HepG2 (cell line): Measurements from ENCODE around the gene WWC1. TPM values are rescaled to one million over a fixed set of nuclear protein-coding genes. Genes with fewer than 3 reads are reported as not detected.

Source experiments
- ATAC-seq: fragments of 200-7000 bp; cut with Tn5 transposase; 3 replicates; pipeline ENCODE4 v1.9.1; 2020; ENCODE audit warnings: mild to moderate bottlenecking, moderate library complexity
- BruUV-seq: library from RNA; stranded (reverse); fragments of 400-500 nt; replicated peaks from 2 replicates; lab custom pipeline; 2021; lab: Mats Ljungman, UMichigan
- CTCF ChIA-PET: fragments of 300-600 bp; formaldehyde crosslinking; extraction: SDS; loops from one replicate; lab custom pipeline; 2021; ENCODE audit warnings: low total read pairs, inconsistent platforms, low intra/inter-chr PET ratio; lab: Yijun Ruan, JAX
- POLR2A ChIA-PET: fragments of 350-600 bp; sonication (Branson Sonifier 250); formaldehyde crosslinking; loops from one replicate; lab custom pipeline; 2020; ENCODE audit warnings: antibody characterized with exemption, inconsistent platforms; lab: Yijun Ruan, JAX
- DNase-seq: peaks from one replicate; pipeline ENCODE4 v3.0.0-alpha.2; 2015; ENCODE audit warnings: low spot score
- FAIRE-seq: peaks from 3 replicates; lab custom pipeline; 2011; peaks lifted over from hg19 to GRCh38; lab: Jason Lieb, UNC
- H2AFZ ChIP-seq: one replicate; pipeline ENCODE4 v1.6.1; 2011; ENCODE audit warnings: low read length, inconsistent platforms
- H3K27ac ChIP-seq: fragments of 300-600 bp; 3 replicates; pipeline ENCODE4 v1.8.0; 2011; ENCODE audit warnings: mixed run types, mild to moderate bottlenecking, mixed read lengths, low read length, inconsistent platforms; ENCODE audit not compliant: insufficient read depth; ENCODE audit errors: extremely low read length
- H3K27me3 ChIP-seq, 2 experiments: fragments of 200-600 bp in 1 of 2; 2 replicates in 1 of 2; 3 replicates in 1 of 2; pipeline versions ENCODE4 v1.6.0 to v1.8.0; 2011; ENCODE audit warnings: low read length in 2 of 2, mild to moderate bottlenecking in 2 of 2, moderate library complexity in 2 of 2, inconsistent platforms in 1 of 2; ENCODE audit not compliant: insufficient read depth in 2 of 2, control insufficient read depth in 1 of 2
- H3K36me3 ChIP-seq, 2 experiments: fragments of 200-600 bp in 1 of 2; replicated peaks in 1 of 2; 2 replicates in 1 of 2; 3 replicates in 1 of 2; pipeline versions ENCODE4 v1.5.1 to v1.8.0; 2011; ENCODE audit warnings: low read length in 2 of 2, inconsistent platforms in 1 of 2; ENCODE audit not compliant: insufficient read depth in 2 of 2, control insufficient read depth in 1 of 2
- H3K4me1 ChIP-seq: 2 replicates; pipeline ENCODE4 v1.5.1; 2012; ENCODE audit warnings: low read length, inconsistent platforms; ENCODE audit not compliant: insufficient read depth
- H3K4me2 ChIP-seq: 2 replicates; pipeline ENCODE4 v1.6.0; 2011; ENCODE audit warnings: low read depth, low read length, inconsistent platforms
- H3K4me3 ChIP-seq, 3 experiments: fragments of 200-600 bp in 1 of 3; sonication (generic), shearing (Covaris generic) in 1 of 3; replicated peaks in 1 of 3; 2 replicates each; pipeline ENCODE4 v1.5.1; 2011 to 2016; ENCODE audit warnings: low read length in 3 of 3, inconsistent platforms in 2 of 3, low read depth in 2 of 3, mild to moderate bottlenecking in 2 of 3, control low read depth in 1 of 3, mixed read lengths in 1 of 3; ENCODE audit not compliant: insufficient read depth in 1 of 3
- H3K79me2 ChIP-seq: one replicate; pipeline ENCODE4 v1.6.1; 2011; ENCODE audit warnings: low read length, inconsistent platforms; ENCODE audit not compliant: insufficient read depth
- H3K9ac ChIP-seq: 2 replicates; pipeline ENCODE4 v1.6.0; 2011; ENCODE audit warnings: mild to moderate bottlenecking, low read depth, low read length, inconsistent platforms; ENCODE audit not compliant: insufficient read depth
- H3K9me3 ChIP-seq: 2 replicates; pipeline ENCODE4 v1.5.1; 2012; ENCODE audit warnings: mild to moderate bottlenecking, low read length
- H4K20me1 ChIP-seq: 2 replicates; pipeline ENCODE4 v1.6.0; 2011; ENCODE audit warnings: inconsistent platforms, mild to moderate bottlenecking, low read length, moderate library complexity; ENCODE audit not compliant: insufficient read depth
- AKNA ChIP-seq: sonication (generic); formaldehyde crosslinking; IDR thresholded peaks from 2 replicates; pipeline ENCODE4 v1.4.0; 2020; ENCODE audit warnings: missing genetic modification reagents, borderline replicate concordance
- BHLHE40 ChIP-seq: IDR thresholded peaks from 2 replicates; pipeline ENCODE4 v1.6.1; 2011; ENCODE audit warnings: low read length, improper control_type of control experiment
- CREB1 ChIP-seq, 2 experiments: fragments of 450-650 bp in 1 of 2; IDR thresholded peaks; 2 replicates each; pipeline ENCODE4 v1.6.1; 2016 to 2017; ENCODE audit warnings: control low read depth in 1 of 2, mild to moderate bottlenecking in 1 of 2, missing compliant biosample characterization in 1 of 2, missing genetic modification characterization in 1 of 2
- FIP1L1 ChIP-seq: fragments of 200-400 bp; formaldehyde crosslinking; IDR thresholded peaks from 2 replicates; pipeline ENCODE4 v1.6.1; 2018; ENCODE audit warnings: low read depth, mild to moderate bottlenecking, low read length, moderate library complexity, borderline replicate concordance; ENCODE audit not compliant: insufficient read depth
- FOXK2 ChIP-seq: fragments of 450-650 bp; IDR thresholded peaks from 2 replicates; pipeline ENCODE4 v1.6.1; 2016
- MAX ChIP-seq: IDR thresholded peaks from 2 replicates; pipeline ENCODE4 v1.6.1; 2012; ENCODE audit warnings: inconsistent platforms
- MED8 ChIP-seq: sonication (generic); formaldehyde crosslinking; IDR thresholded peaks from 2 replicates; pipeline ENCODE4 v1.8.1; 2023; ENCODE audit warnings: mild to moderate bottlenecking, missing genetic modification reagents; ENCODE audit not compliant: insufficient replicate concordance
- SP5 ChIP-seq: IDR thresholded peaks from 2 replicates; pipeline ENCODE4 v1.6.1; 2016; ENCODE audit warnings: low read depth, borderline replicate concordance
- THAP11 ChIP-seq: IDR thresholded peaks from 2 replicates; pipeline ENCODE4 v1.6.1; 2016; ENCODE audit warnings: missing biosample characterization, missing genetic modification reagents
- ZBTB26 ChIP-seq: IDR thresholded peaks from 2 replicates; pipeline ENCODE4 v1.6.1; 2016; ENCODE audit warnings: missing compliant biosample characterization, missing genetic modification reagents, borderline replicate concordance
- ZEB1 ChIP-seq: IDR thresholded peaks from 2 replicates; pipeline ENCODE4 v1.6.1; 2012; ENCODE audit warnings: mild to moderate bottlenecking, low read depth, inconsistent platforms; ENCODE audit not compliant: insufficient replicate concordance
- WGBS: methylation state at CpG from one replicate; pipeline ENCODE4 v1.1.6; 2017; ENCODE audit warnings: low lambda C conversion rate; 5-methylcytosine and 5-hydroxymethylcytosine counted together
- in situ Hi-C: cut with HindIII; loops from 2 replicates; pipeline ENCODE4 v1.10.0; 2017; ENCODE audit warnings: low pct_unique_long_range_greater_than_20kb; ENCODE audit not compliant: extremely low pct_ligation_motif_present
- intact Hi-C: fragments of 100-400 bp; cut with micrococcal nuclease; formaldehyde crosslinking; loops from one replicate; pipeline ENCODE4 v1.10.0; 2022; ENCODE audit not compliant: unreplicated experiment
- polyA plus RNA-seq, 8 experiments: library from polyadenylated mRNA; depleted of rRNA in 3 of 8; stranded (reverse) in 7 of 8; unstranded in 1 of 8; fragments of >200 nt; fragmentation: Illumina TruSeq in 4 of 8; extraction: Trizol in 4 of 8; gene quantifications; 2 replicates each; pipeline versions ENCODE4 v1.2.1 to v1.2.3, GENCODE V29; 2011 to 2016; ENCODE audit warnings: low read depth in 4 of 8, missing spikeins in 1 of 8, mixed read lengths in 1 of 8; ENCODE audit not compliant: insufficient read depth in 1 of 8
- total RNA-seq, 5 experiments: library from RNA; depleted of rRNA; stranded (reverse); fragments of >200 nt; fragmentation: Illumina TruSeq; extraction: Trizol; gene quantifications; 2 replicates each; pipeline ENCODE4 v1.2.3, GENCODE V29; 2016; ENCODE audit warnings: low read depth in 1 of 5
- TF ChIP-seq, protein P1 (sequence below): sonication (generic); formaldehyde crosslinking; IDR thresholded peaks from 2 replicates; pipeline ENCODE4 v1.4.0; 2020; ENCODE audit warnings: low read depth, missing genetic modification reagents

WWC1 gene
- total and polyA plus RNA-seq, 2 of the 13 experiments (the other 11 are each of a cell fraction or from before 2014, with no cell fraction given) = 8.3 to 17.9 TPM

DNA sequence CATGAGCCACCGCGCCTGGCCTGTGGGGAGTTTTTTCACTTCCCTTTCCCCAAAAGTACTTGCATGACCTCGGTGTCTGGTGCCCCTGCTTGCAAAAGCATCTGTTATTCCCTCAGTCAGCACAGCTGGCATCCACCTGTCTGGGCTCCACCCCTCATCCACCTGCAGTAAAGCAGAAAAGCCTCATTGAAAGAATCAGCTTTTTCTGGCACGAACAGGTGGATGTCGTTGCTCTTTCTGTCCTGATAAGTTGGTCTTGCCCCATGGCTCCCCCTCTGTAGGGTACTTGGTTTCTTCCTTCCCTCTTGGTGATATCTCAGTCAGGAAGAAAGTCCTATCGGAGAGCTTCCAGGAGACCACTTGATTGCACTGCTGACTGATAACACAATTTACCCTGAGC is 37.4 kb downstream of the WWC1 start:
- Histone ChIP-seq H3K79me2 (peaks cover 6% of the 10 kb centered on the region), H3K4me3 (peak overlapping the region; percentile 24 to 53 (median 24); a peak in 4 of 6 replicates), H3K9ac (peak overlapping the region; percentile 19; the same call in 1 of the 2 replicates), H3K27me3 (no peaks in the 10 kb centered on the region), H3K9me3 (no peaks in the 10 kb centered on the region), H4K20me1 (no peaks in the 10 kb centered on the region), H3K4me2 (peak overlapping the region; percentile 71), H2AFZ (no peak overlapping the region), H3K27ac (peak overlapping the region; percentile 62), H3K36me3 (no peaks in the 10 kb centered on the region; a peak in 1 of 5 replicates), H3K4me1 (peaks cover 37% of the 10 kb centered on the region)
- ChIA-PET POLR2A (interaction anchor here (0.9 to 2.3 kb wide), 4 partner anchors 12 to 37 kb away, joined by 4 to 29 read pairs (median 6); no protein-coding TSS in a partner anchor), CTCF (no interaction called here)
- no TSS peak for BruUV-seq
- ATAC-seq (peak; percentile 81), FAIRE-seq (peak; percentile 61), DNase-seq (peak; percentile 70)
- intact Hi-C loops = loop anchor here (2.0 to 5.0 kb wide), 2 partner anchors 14 to 37 kb away; partner anchors contain the start of gene WWC1
- in situ Hi-C loops = no loop called here
- 15% methylated on average over 6 of the region's 6 CpGs for WGBS
- TF ChIP-seq CREB1 (IDR thresholded peaks at IDR 0.05) = no peak
- 0 out of 2 replicates have a peak, but pooled peaks have one; percentile 34 for TF ChIP-seq CREB1 (CRISPR knock-in tag; IDR thresholded peaks at IDR 0.05)
- peak; percentile 10; the same call in 1 of the 2 replicates for TF ChIP-seq SP5 (CRISPR knock-in tag)
- TF ChIP-seq, protein P1, sequence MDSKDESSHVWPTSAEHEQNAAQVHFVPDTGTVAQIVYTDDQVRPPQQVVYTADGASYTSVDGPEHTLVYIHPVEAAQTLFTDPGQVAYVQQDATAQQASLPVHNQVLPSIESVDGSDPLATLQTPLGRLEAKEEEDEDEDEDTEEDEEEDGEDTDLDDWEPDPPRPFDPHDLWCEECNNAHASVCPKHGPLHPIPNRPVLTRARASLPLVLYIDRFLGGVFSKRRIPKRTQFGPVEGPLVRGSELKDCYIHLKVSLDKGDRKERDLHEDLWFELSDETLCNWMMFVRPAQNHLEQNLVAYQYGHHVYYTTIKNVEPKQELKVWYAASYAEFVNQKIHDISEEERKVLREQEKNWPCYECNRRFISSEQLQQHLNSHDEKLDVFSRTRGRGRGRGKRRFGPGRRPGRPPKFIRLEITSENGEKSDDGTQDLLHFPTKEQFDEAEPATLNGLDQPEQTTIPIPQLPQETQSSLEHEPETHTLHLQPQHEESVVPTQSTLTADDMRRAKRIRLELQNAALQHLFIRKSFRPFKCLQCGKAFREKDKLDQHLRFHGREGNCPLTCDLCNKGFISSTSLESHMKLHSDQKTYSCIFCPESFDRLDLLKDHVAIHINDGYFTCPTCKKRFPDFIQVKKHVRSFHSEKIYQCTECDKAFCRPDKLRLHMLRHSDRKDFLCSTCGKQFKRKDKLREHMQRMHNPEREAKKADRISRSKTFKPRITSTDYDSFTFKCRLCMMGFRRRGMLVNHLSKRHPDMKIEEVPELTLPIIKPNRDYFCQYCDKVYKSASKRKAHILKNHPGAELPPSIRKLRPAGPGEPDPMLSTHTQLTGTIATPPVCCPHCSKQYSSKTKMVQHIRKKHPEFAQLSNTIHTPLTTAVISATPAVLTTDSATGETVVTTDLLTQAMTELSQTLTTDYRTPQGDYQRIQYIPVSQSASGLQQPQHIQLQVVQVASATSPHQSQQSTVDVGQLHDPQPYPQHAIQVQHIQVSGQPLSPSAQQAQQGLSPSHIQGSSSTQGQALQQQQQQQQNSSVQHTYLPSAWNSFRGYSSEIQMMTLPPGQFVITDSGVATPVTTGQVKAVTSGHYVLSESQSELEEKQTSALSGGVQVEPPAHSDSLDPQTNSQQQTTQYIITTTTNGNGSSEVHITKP (CRISPR knock-in tag) = peak; percentile 98
- no peak for TF ChIP-seq AKNA (CRISPR knock-in tag)
- TF ChIP-seq FOXK2 = 0 out of 2 replicates have a peak, but pooled peaks have one; percentile 39
- TF ChIP-seq MED8 (CRISPR knock-in tag) = no peak
- no peak for TF ChIP-seq ZBTB26 (CRISPR knock-in tag)
- TF ChIP-seq BHLHE40 = peak; percentile 78
- TF ChIP-seq ZEB1 = peak; percentile 59
- TF ChIP-seq FIP1L1 = no peak
- TF ChIP-seq MAX = 0 out of 2 replicates have a peak, but pooled peaks have one; percentile 4
- TF ChIP-seq THAP11 (CRISPR knock-in tag) = peak; percentile 8; the same call in 1 of the 2 replicates
